Chondrocyte (in vitro differentiated cells): ENCODE results near the gene MT1E. TPM values are rescaled to one million over a fixed set of nuclear protein-coding genes. Genes with fewer than 3 reads are reported as not detected.

ENCODE experiments used
- DNase-seq: peaks from one replicate; pipeline ENCODE4 v3.0.0; 2021; ENCODE audit warnings: mixed read lengths, low spot score
- H3K27ac Mint-ChIP-seq: one replicate; pipeline ENCODE4 v1.8.0; 2021; ENCODE audit warnings: mild to moderate bottlenecking, moderate library complexity, mixed read lengths; ENCODE audit not compliant: unreplicated experiment
- H3K27me3 Mint-ChIP-seq: 2 replicates; pipeline ENCODE4 v1.8.0; 2021; ENCODE audit warnings: low read depth, mixed read lengths
- H3K36me3 Mint-ChIP-seq: 2 replicates; pipeline ENCODE4 v1.8.0; 2021; ENCODE audit warnings: low read depth, mixed read lengths
- H3K4me1 Mint-ChIP-seq: 2 replicates; pipeline ENCODE4 v1.8.0; 2021; ENCODE audit warnings: low read depth, mild to moderate bottlenecking, mixed read lengths
- H3K4me3 Mint-ChIP-seq: one replicate; pipeline ENCODE4 v1.8.0; 2021; ENCODE audit warnings: mild to moderate bottlenecking, moderate library complexity, mixed read lengths; ENCODE audit not compliant: unreplicated experiment
- H3K9me3 Mint-ChIP-seq: 2 replicates; pipeline ENCODE4 v1.8.0; 2021; ENCODE audit warnings: low read depth, mixed read lengths
- total RNA-seq: library from RNA; stranded (reverse); gene quantifications from 3 replicates; pipeline ENCODE4 v1.2.1, GENCODE V29; 2021
- TF ChIP-seq, protein P1 (sequence below): fragments of 200-600 bp; sonication (generic); IDR thresholded peaks from 2 replicates; pipeline ENCODE4 v1.5.0; 2021; ENCODE audit warnings: antibody characterized with exemption, mild to moderate bottlenecking, moderate library complexity

The MT1E gene
- total RNA-seq, 1 donor from 2014 or later: 31.4 TPM

DNA sequence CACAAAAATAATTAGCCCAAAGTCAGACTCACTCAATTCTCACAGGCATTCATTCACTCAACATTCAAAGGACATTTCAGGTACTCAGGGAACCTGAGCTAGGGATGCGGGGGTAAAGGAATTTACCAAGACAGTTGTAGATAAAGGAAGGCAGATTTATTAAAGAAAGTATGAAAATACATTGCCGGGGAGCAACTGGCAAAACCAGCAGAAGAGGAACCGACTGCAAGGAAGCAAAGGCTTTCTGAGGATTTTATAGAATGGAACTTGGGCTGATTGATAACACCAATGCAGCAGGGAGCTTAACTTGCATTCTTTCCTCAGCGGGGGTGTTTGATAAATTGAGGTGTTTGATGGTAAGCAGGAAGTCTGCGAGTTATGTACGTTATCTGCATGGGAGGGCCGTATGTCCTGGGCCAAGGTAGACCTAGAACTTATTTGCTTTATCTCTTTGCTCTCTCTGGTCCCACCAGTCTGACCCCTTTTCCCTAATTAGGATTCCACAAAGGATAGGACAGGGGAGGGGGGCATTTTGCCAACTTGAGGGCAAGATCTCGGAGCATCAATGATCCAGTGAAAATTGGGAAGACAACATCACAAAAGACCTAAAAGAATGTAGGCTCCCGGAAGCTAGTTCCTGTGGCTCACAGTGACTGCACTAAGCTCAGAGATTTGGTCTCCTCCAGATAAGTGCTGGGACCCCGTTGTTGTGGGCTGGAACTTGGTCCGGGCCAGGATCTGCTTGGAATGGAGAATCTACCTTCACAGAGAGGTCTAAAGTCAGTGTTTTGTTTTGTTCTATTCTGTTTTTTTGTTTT is 42.0 kb upstream of the MT1E start:
- Mint-ChIP-seq H3K27ac (no peak overlapping the region), H3K36me3 (no peaks in the 10 kb centered on the region), H3K9me3 (no peaks in the 10 kb centered on the region), H3K27me3 (peaks cover 7% of the 10 kb centered on the region), H3K4me1 (peaks cover 9% of the 10 kb centered on the region), H3K4me3 (no peak overlapping the region)
- DNase-seq: no peak
- TF ChIP-seq, protein P1, sequence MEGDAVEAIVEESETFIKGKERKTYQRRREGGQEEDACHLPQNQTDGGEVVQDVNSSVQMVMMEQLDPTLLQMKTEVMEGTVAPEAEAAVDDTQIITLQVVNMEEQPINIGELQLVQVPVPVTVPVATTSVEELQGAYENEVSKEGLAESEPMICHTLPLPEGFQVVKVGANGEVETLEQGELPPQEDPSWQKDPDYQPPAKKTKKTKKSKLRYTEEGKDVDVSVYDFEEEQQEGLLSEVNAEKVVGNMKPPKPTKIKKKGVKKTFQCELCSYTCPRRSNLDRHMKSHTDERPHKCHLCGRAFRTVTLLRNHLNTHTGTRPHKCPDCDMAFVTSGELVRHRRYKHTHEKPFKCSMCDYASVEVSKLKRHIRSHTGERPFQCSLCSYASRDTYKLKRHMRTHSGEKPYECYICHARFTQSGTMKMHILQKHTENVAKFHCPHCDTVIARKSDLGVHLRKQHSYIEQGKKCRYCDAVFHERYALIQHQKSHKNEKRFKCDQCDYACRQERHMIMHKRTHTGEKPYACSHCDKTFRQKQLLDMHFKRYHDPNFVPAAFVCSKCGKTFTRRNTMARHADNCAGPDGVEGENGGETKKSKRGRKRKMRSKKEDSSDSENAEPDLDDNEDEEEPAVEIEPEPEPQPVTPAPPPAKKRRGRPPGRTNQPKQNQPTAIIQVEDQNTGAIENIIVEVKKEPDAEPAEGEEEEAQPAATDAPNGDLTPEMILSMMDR: no peak

DNA sequence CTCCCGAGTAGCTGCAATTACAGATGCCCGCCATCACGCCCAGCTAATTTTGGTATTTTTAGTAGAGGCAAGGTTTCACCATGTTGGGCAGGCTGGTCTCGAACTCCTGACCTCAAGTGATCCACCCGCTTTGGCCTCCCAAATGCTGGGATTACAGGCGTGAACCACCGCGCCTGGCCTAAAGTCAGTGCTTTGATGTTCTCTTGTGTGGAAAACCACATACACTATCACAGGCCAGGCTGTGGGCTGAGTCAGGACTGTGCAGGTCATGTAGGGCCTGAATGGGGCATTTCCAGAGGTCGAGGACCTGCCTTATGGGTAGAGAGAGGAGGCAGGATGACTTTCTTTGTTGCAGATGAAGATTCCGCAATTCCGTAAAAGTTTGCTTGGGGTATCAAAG is 41.3 kb upstream of the MT1E start:
- TF ChIP-seq, protein P1: no peak
- Mint-ChIP-seq H3K4me1 (peaks cover 13% of the 10 kb centered on the region), H3K27me3 (peaks cover 11% of the 10 kb centered on the region), H3K4me3 (no peak overlapping the region), H3K9me3 (no peaks in the 10 kb centered on the region), H3K36me3 (no peaks in the 10 kb centered on the region), H3K27ac (no peak overlapping the region)
- no peak for DNase-seq

DNA sequence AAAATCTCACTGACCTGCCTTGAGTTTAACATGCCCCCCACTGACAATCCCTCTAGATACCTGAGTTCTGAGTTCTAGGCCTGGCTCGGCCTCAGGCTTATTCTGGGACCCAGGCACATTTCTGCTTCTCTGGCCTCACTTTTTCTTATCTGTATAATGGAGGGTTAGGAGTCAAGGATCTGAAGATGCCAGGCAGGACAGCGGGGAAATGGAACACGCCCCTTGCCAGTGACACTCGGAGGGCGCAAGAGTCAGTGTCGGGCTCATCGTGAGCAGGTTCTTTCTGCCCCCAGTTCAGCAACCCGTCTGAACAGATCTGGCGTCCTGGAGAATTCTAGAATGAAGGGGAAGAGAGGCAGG is 36.8 kb upstream of the MT1E start:
- no peak for DNase-seq
- H3K4me3 Mint-ChIP-seq: peak overlapping the region; percentile 68
- no peaks in the 10 kb centered on the region for H3K36me3 Mint-ChIP-seq
- peaks cover 13% of the 10 kb centered on the region for H3K4me1 Mint-ChIP-seq
- H3K9me3 Mint-ChIP-seq: no peaks in the 10 kb centered on the region
- H3K27ac Mint-ChIP-seq: no peak overlapping the region
- TF ChIP-seq, protein P1: no peak
- H3K27me3 Mint-ChIP-seq: peaks cover 17% of the 10 kb centered on the region

GRCh38 chr16:56589141-56590039 is 36.2 kb upstream of the MT1E start, which contains the start of gene MT3:
MT3 (plus strand) TSS chr16:56589528; CDS start chr16:56589591, 63 bp downstream.
- Mint-ChIP-seq H3K9me3 (peaks cover 3% of the 10 kb centered on the region), H3K27me3 (peaks cover 17% of the 10 kb centered on the region), H3K27ac (no peak within 1 kb of the TSS), H3K36me3 (no peaks in the 10 kb centered on the region), H3K4me3 (peak within 1 kb of the TSS; percentile 68), H3K4me1 (peaks cover 13% of the 10 kb centered on the region)
- TF ChIP-seq, protein P1: peak; percentile 20
- DNase-seq: no peak

DNA sequence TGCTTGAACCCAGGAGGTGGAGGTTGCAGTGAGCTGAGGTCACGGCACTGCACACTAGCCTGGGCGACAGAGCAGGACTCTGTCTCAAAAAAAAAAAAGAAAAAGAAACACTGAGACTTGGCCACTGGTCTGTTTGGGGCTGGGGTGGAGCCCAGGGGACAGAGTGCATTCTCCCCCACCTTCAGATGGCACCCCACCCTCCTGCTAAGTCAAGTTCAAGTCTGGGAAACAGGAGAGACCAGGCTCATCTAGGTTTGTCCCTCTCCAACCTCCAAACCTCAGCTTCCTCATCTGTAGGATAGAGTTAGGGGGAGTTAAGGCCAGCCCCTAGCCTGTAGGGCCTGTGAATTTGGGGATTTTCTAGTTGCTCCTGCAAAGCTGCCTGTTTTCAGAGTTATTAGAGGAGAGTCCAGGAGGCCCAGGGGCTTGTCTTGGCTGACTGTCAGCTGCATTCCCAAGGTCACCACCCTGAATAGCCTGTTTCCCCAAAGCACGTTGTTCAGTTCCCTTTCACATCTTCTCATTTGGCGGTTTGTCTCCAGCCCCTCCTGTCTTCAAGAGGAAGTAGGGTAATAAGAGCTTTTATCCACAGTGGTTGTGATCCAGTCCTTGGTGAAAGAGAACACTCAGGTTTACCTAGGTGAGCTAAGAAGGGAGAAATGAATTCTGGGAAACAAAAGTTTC is 34.1 kb upstream of the MT1E start:
- Mint-ChIP-seq H3K9me3 (peaks cover 3% of the 10 kb centered on the region), H3K4me1 (peaks cover 13% of the 10 kb centered on the region), H3K4me3 (no peak overlapping the region), H3K27me3 (peaks cover 14% of the 10 kb centered on the region), H3K27ac (no peak overlapping the region), H3K36me3 (no peaks in the 10 kb centered on the region)
- DNase-seq: no peak
- TF ChIP-seq, protein P1: no peak
